Lung (tissue), 12 donors: ENCODE results near the gene GNA14. TPM values are rescaled to one million over a fixed set of nuclear protein-coding genes. Genes with fewer than 3 reads are reported as not detected.

Source experiments
- ATAC-seq: fragments of 200-7000 bp; cut with Tn5 transposase; one replicate; pipeline ENCODE4 v1.9.1; 2020; ENCODE audit warnings: moderate number of reproducible peaks; ENCODE audit not compliant: insufficient read depth, low FRiP score
- DNase-seq, 3 donors: peaks; one replicate each; pipeline ENCODE4 v3.0.0-alpha.2; 2013 to 2017
- H3K27ac ChIP-seq, 2 donors: one replicate each; pipeline ENCODE4 v1.5.1; 2013; ENCODE audit warnings: mild to moderate bottlenecking in 2 of 2, moderate library complexity in 2 of 2, control low read depth in 1 of 2, inconsistent platforms in 1 of 2, low read depth in 1 of 2, low read length in 1 of 2
- H3K27me3 ChIP-seq, 3 donors: one replicate each; pipeline ENCODE4 v1.5.1; 2013; ENCODE audit warnings: low read length in 2 of 3; ENCODE audit not compliant: control insufficient read depth in 3 of 3, insufficient read depth in 3 of 3
- H3K36me3 ChIP-seq, 4 donors: one replicate each; pipeline ENCODE4 v1.5.1; 2013; ENCODE audit warnings: low read length in 4 of 4, mild to moderate bottlenecking in 1 of 4, moderate library complexity in 1 of 4; ENCODE audit not compliant: control insufficient read depth in 4 of 4, insufficient read depth in 4 of 4
- H3K4me1 ChIP-seq, 5 donors: one replicate each; pipeline ENCODE4 v1.5.1; 2013; ENCODE audit warnings: low read length in 5 of 5, mild to moderate bottlenecking in 2 of 5, moderate library complexity in 1 of 5; ENCODE audit not compliant: control insufficient read depth in 5 of 5, insufficient read depth in 5 of 5
- H3K4me3 ChIP-seq: one replicate; pipeline ENCODE4 v1.5.1; 2013; ENCODE audit warnings: mild to moderate bottlenecking, control low read depth, moderate library complexity
- H3K9ac ChIP-seq, 2 donors: one replicate each; pipeline ENCODE4 v1.5.1; 2013; ENCODE audit warnings: low read length in 2 of 2, control low read depth in 1 of 2; ENCODE audit not compliant: insufficient read depth in 1 of 2
- H3K9me3 ChIP-seq, 4 donors: one replicate each; pipeline ENCODE4 v1.5.1; 2013; ENCODE audit warnings: low read length in 3 of 4, mild to moderate bottlenecking in 1 of 4, moderate library complexity in 1 of 4; ENCODE audit not compliant: control insufficient read depth in 4 of 4, insufficient read depth in 3 of 4
- WGBS, 2 donors: extraction: QIAGEN DNeasy Blood & Tissue Kit; methylation state at CpG; one replicate each; pipeline ENCODE4 v1.1.7; 2013; 5-methylcytosine and 5-hydroxymethylcytosine counted together
- polyA plus RNA-seq, 2 donors: library from polyadenylated mRNA; stranded (reverse); fragments of 200-250 nt; gene quantifications; one replicate each; pipeline ENCODE4 v1.2.1, GENCODE V29; 2013
- total RNA-seq, 2 donors: library from RNA; depleted of rRNA in 1 of 2; stranded (reverse); fragments of >200 nt in 1 of 2; gene quantifications; one replicate each; pipeline ENCODE4 v1.2.1, GENCODE V29; 2014 to 2021
- TF ChIP-seq, protein P1 (sequence below): IDR thresholded peaks from 2 replicates; pipeline ENCODE4 v1.5.1; 2012; ENCODE audit warnings: mild to moderate bottlenecking; ENCODE audit errors: control extremely low read depth, extremely low read depth
- donor health status: control.
- donor health status: control.
- donor health status: Bipolar disorder and iron deficiency.
- donor health status: healthy.
- donor health status: DM: yes; HTN: yes; CAD: no.

The GNA14 gene
- total and polyA plus RNA-seq, 4 donors = 4.1 to 15.1 (median 11.3) TPM

DNA sequence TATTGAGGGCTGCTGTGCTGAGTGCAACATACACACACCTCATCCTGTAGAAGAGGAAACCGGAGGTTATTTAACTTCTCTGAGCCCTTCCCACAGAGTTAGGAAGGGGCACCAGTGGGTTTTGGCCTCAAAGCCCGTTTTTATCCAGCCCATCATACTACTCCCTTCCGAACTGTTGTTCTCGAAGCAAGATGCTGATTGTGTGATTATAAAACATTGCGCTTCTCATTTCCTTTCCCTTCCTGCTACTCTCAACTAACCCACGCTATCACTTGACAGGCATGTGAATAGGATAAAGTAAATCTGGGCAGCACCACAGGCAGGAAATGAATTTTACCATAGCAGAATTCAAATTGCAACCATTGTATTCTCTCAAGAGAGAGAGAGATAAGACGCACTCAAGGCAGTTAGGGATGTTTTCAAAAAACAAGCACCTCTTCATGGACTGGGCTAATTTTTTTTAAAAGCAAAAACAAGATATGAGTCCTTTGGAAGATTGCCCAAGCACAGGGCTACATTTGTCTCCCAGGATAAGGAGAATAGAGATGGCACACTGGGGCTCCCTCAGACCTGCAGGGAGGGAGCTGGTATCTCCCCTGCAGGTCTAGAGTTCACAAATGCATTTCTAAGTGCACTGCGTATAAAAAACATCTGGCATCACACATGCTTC, 52.6 kb downstream of the GNA14 start:
- no peak overlapping the region for H3K9ac ChIP-seq
- WGBS, 2 donors = 10 to 18% methylated on average over 8 of the region's 8 CpGs
- no peak overlapping the region for H3K4me3 ChIP-seq
- H3K4me1 ChIP-seq = peaks cover 9 to 66% (median 41%) of the 10 kb centered on the region in 5 donors
- peak overlapping the region in 1 of 2 donors; percentile 38 for H3K27ac ChIP-seq
- ATAC-seq (no peak), DNase-seq (peak; percentile 41 to 82 (median 78))
- TF ChIP-seq, protein P1, sequence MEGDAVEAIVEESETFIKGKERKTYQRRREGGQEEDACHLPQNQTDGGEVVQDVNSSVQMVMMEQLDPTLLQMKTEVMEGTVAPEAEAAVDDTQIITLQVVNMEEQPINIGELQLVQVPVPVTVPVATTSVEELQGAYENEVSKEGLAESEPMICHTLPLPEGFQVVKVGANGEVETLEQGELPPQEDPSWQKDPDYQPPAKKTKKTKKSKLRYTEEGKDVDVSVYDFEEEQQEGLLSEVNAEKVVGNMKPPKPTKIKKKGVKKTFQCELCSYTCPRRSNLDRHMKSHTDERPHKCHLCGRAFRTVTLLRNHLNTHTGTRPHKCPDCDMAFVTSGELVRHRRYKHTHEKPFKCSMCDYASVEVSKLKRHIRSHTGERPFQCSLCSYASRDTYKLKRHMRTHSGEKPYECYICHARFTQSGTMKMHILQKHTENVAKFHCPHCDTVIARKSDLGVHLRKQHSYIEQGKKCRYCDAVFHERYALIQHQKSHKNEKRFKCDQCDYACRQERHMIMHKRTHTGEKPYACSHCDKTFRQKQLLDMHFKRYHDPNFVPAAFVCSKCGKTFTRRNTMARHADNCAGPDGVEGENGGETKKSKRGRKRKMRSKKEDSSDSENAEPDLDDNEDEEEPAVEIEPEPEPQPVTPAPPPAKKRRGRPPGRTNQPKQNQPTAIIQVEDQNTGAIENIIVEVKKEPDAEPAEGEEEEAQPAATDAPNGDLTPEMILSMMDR = no peak
- H3K27me3 ChIP-seq = no peaks in the 10 kb centered on the region
- H3K9me3 ChIP-seq = no peaks in the 10 kb centered on the region
- no peaks in the 10 kb centered on the region for H3K36me3 ChIP-seq

DNA sequence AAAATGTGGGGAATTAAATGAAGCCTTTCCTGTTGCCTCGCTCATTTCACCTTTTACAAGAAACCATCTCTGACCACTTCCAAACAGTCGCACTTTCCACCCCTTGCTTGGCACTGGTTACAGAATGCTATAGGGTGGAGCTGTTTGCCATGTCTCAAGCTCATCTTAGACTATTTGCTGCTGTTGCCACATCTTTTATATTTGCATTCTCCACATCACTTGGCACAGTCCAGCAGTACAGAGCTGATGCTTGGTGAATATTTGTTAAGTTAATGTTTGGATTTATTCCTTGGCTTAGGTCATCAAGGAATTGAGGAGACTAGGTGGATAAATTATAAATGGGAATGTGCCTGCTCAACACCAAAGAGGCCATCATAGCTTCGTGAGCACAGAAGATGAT, 53.2 kb downstream of the GNA14 start:
- no peak overlapping the region for H3K4me3 ChIP-seq
- H3K27ac ChIP-seq = peak overlapping the region in 1 of 2 donors; percentile 38
- ATAC-seq (no peak), DNase-seq (no peak)
- TF ChIP-seq, protein P1 = no peak
- peaks cover 9 to 66% (median 41%) of the 10 kb centered on the region in 5 donors for H3K4me1 ChIP-seq
- 45 to 50% methylated on average over 3 of the region's 3 CpGs for WGBS, 2 donors
- no peak overlapping the region for H3K9ac ChIP-seq
- no peaks in the 10 kb centered on the region for H3K9me3 ChIP-seq
- H3K27me3 ChIP-seq = no peaks in the 10 kb centered on the region
- no peaks in the 10 kb centered on the region for H3K36me3 ChIP-seq

DNA sequence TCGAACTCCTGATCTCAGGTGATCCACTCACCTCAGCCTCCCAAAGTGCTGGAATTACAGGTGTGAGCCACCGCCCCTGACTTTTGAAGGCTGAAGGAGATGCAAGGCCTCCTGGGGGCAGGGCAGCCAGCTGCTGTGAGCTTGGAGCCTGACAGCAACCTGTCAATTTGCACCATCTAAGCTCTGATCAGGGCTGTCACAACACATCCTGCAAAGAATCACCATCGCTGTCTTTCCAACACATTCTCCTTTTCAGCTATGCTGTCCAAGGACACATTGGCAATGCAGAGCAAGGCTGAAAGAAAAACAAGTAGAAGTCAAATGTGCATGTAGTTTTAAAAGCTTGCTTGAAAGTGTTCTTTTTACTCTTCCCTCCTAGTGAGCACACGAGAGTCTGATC, 54.6 kb downstream of the GNA14 start:
- Histone ChIP-seq H3K27ac (no peak overlapping the region), H3K36me3 (no peaks in the 10 kb centered on the region), H3K4me1 (peaks cover 4 to 58% (median 35%) of the 10 kb centered on the region in 5 donors), H3K9ac (peak overlapping the region in 1 of 2 donors; percentile 11), H3K9me3 (no peaks in the 10 kb centered on the region), H3K4me3 (no peak overlapping the region), H3K27me3 (no peaks in the 10 kb centered on the region)
- TF ChIP-seq, protein P1 = no peak
- DNase-seq (peak in 2 of 3 donors; percentile 35 to 71), ATAC-seq (no peak)
- WGBS, 2 donors = 90 to 93% methylated on average over 4 of the region's 4 CpGs

DNA sequence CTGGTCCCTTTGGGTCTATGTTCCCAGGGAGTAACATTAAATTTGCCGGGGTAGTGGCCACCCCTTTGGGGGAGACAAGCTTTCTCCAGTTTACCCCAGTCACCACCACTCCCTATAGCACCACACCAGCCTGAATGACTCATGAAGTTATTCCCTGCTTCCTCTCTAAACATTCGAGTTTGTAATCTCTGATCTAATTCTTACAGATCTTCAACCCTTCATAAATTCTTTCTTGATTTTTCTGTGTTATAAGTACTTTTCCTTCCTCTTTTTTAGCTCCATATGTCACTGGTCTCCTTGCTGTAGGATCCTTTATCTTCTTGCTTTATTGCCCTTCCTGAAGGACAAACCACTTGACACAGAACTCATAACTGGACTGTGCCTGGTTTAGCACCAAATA, 55.6 kb downstream of the GNA14 start:
- H3K4me1 ChIP-seq = peaks cover 4 to 60% (median 29%) of the 10 kb centered on the region in 5 donors

More for the DNA sequence above, 55.6 kb downstream of the GNA14 start:
- H3K36me3 ChIP-seq = no peaks in the 10 kb centered on the region
- TF ChIP-seq, protein P1 = no peak
- no peak for ATAC-seq
- H3K9me3 ChIP-seq = no peaks in the 10 kb centered on the region
- no peak overlapping the region for H3K27ac ChIP-seq
- WGBS, 2 donors = 56 to 63% methylated on average over 2 of the region's 2 CpGs
- H3K27me3 ChIP-seq = no peaks in the 10 kb centered on the region
- H3K4me3 ChIP-seq = no peak overlapping the region
- DNase-seq = no peak
- no peak overlapping the region for H3K9ac ChIP-seq
